Choroid plexus epithelial cell (primary cell): ENCODE data around the gene BARX1.

Experiments used
- DNase-seq: peaks from one replicate; pipeline ENCODE4 v3.0.0-alpha.2; 2010; ENCODE audit warnings: low read depth
- H3K4me3 ChIP-seq: 2 replicates; pipeline ENCODE4 v1.5.1; 2011; ENCODE audit warnings: low read depth, mild to moderate bottlenecking, control low read depth, low read length, moderate library complexity
- TF ChIP-seq, protein P1 (sequence below): conservative IDR thresholded peaks from 2 replicates; pipeline ENCODE4 v1.5.1; 2011; ENCODE audit warnings: low read depth, mild to moderate bottlenecking, control low read depth, inconsistent platforms, low read length, moderate library complexity

The BARX1 gene

DNA sequence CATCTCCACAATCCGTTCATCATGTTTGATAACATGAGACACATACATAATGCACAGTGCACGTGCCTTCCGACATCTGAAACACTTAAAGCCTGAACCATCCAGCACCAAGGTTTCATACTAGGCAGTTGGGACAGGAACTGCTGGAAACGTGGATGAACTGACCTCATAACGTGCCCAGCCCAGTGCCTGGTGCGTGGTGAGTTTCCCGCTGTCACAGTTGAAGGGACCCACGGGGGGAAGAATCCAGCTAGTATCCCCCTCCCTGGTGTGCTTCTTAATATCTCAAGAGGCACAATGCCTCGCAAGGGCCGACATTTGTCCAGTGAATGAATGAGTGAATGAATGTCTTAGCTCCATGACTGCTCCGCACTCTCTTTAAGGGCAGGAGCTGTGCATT, 23.2 kb downstream of the BARX1 start:
- H3K4me3 ChIP-seq, result no peak overlapping the region
- TF ChIP-seq, protein P1, sequence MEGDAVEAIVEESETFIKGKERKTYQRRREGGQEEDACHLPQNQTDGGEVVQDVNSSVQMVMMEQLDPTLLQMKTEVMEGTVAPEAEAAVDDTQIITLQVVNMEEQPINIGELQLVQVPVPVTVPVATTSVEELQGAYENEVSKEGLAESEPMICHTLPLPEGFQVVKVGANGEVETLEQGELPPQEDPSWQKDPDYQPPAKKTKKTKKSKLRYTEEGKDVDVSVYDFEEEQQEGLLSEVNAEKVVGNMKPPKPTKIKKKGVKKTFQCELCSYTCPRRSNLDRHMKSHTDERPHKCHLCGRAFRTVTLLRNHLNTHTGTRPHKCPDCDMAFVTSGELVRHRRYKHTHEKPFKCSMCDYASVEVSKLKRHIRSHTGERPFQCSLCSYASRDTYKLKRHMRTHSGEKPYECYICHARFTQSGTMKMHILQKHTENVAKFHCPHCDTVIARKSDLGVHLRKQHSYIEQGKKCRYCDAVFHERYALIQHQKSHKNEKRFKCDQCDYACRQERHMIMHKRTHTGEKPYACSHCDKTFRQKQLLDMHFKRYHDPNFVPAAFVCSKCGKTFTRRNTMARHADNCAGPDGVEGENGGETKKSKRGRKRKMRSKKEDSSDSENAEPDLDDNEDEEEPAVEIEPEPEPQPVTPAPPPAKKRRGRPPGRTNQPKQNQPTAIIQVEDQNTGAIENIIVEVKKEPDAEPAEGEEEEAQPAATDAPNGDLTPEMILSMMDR, result no peak
- no peak for DNase-seq

DNA sequence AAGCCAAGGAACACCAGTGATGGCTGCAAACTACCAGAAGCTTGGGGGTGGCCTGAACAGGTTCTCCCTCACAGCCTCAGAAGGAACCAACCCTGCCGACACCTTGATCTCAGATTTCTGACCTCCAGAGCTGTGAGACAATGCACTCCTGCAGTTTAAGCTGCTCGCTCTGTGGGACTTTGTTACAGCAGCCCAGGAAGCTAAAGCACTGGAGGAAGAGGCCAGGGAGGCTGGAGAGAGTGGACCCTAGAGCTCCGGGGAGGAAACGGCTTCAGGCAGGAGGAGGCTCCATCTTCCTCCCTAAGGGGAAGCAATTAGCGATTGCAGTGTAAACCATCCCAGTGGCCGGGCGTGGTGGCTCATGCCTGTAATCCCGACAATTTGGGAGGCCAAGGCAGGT, 25.1 kb downstream of the BARX1 start:
- no peak overlapping the region for H3K4me3 ChIP-seq
- TF ChIP-seq, protein P1, result no peak
- DNase-seq, result no peak

DNA sequence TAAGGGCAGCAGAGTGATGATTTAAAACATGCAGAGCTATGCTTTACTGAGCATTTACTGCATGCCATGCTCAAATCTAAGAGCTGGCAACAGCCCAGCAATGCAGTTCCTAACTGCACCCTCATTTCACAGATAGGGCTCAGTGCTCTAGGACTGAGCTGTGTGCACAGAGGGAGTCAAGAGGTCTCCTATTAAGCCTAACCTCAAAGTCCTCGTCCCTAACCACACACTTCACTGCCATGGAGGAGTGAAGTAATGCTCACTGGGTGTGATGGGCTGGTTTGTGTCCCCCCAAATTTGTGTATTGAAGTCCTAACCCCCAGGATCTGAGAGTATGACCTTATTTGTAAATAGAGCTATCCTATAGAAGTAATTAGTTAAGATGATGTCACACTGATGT, 25.9 kb downstream of the BARX1 start:
- H3K4me3 ChIP-seq, result no peak overlapping the region
- TF ChIP-seq, protein P1, result no peak
- DNase-seq, result no peak

DNA sequence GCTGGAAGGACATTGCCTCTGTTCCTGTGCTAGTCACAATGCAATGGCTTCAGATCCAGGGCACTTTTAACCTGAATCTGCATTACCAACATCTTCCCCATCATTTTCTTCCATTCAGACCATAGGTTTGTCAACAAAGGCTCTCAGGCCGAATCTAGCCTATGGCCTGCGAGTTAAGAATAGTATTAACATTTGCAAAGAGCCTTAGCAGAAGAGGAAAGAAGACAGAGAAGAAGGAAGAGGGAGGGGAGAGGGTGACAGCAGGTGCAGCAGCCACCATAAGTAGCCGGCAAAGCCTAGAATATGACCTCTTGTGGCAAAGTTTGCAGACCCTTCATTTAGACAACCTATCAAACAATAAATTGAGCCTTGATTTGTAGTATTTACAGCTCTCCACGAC, 32.6 kb downstream of the BARX1 start:
- no peak for DNase-seq
- TF ChIP-seq, protein P1, result no peak

DNA sequence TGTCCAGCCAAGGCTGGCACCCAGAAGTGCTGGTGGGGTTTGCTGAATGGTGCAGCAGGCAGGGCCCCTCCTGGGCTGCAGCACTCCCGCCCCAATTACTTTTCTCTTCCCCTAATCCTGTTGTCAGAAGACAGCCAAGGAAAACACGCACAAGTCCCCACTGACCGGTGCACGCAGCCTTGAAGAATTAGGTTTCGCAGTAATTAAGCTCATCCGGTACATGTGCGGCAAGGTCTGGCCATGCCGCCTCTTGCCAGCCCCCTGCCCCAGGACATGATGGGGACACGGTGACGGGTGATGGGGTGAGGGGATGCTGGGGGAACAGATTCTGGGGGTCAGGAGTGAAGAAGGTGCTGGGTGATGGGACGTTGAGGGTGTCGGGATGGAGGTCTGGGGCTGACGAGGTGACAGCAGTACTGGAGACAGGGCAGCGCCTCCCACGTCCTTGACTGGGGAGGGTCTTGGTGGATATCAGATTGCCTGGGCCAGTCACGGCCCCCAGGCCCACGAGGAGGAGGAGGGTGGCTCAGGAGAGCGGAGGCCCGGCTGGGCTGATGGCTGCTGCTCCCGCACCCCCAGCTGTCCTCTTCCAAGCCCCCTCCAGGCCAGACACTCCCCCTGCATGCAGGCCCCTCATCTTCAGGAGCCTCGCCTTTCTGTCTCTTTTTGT, 34.9 kb downstream of the BARX1 start:
- no peak for DNase-seq
- TF ChIP-seq, protein P1, result no peak
- no peak overlapping the region for H3K4me3 ChIP-seq

More for the DNA sequence above, 32.6 kb downstream of the BARX1 start:
- H3K4me3 ChIP-seq, result no peak overlapping the region

DNA sequence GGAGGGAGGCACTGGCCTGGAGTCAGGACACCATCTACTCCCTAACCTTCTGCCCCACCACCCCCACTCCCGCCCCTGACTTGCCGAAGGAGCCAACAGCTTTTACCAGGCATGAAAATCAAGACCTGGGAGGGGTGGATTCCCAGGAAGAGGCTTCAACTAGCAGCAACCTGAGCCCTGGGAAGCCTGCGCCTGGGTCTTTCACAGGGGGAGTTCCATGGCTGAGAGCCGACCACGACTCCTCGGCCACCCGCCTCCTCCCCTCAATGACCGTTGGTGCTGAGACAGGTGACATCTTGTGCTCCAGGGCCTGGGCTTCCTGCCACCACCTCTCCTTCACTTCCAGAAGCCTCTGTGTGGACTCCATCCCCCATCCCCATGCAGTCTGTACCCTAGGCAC, 37.1 kb downstream of the BARX1 start:
- H3K4me3 ChIP-seq, result no peak overlapping the region
- TF ChIP-seq, protein P1, result no peak
- DNase-seq, result no peak
